CMK (cell line): Measurements from ENCODE around the gene ANP32E.
"Not testable (repeated sequence)": the region's sequence is repeated elsewhere in the genome, so short reads cannot be mapped to it uniquely, and the experiment has no call there.

Experiments
- DNase-seq: peaks from one replicate; pipeline ENCODE4 v3.0.0-alpha.2; 2010; ENCODE audit warnings: low read depth

Gene ANP32E

GRCh38 chr1:150212070-150212469 lies 23.8 kb downstream of the ANP32E start:
- no peak for DNase-seq

GRCh38 chr1:150210706-150211105 lies 25.2 kb downstream of the ANP32E start:
- no peak for DNase-seq

GRCh38 chr1:150210091-150210490 lies 25.8 kb downstream of the ANP32E start:
- no peak for DNase-seq

GRCh38 chr1:150208460-150208859 lies 27.5 kb downstream of the ANP32E start:
- DNase-seq: not testable (repeated sequence)

GRCh38 chr1:150207281-150207971 lies 28.5 kb downstream of the ANP32E start:
- no peak for DNase-seq

GRCh38 chr1:150196417-150196816 lies 39.5 kb downstream of the ANP32E start:
- no peak for DNase-seq

- no peak for DNase-seq
Observed at GRCh38 chr1:150194381-150195031, 41.4 kb downstream of the ANP32E start.

- DNase-seq: no peak
Observed at GRCh38 chr1:150192012-150192411, 43.9 kb downstream of the ANP32E start.

GRCh38 chr1:150187560-150187931 lies 48.4 kb downstream of the ANP32E start:
- DNase-seq: no peak

GRCh38 chr1:150186789-150187559 lies 48.9 kb downstream of the ANP32E start:
- DNase-seq: no peak

GRCh38 chr1:150186438-150186788 lies 49.5 kb downstream of the ANP32E start:
- not testable (repeated sequence) for DNase-seq

- no peak for DNase-seq
Observed at GRCh38 chr1:150185481-150185880, 50.4 kb downstream of the ANP32E start.

- DNase-seq: no peak
Observed at GRCh38 chr1:150183061-150183460, 52.9 kb downstream of the ANP32E start.

GRCh38 chr1:150182247-150182646 lies 53.7 kb downstream of the ANP32E start:
- no peak for DNase-seq

- DNase-seq: no peak
Observed at GRCh38 chr1:150180474-150180873, 55.4 kb downstream of the ANP32E start.

- no peak for DNase-seq
Observed at GRCh38 chr1:150179867-150180266, 56.0 kb downstream of the ANP32E start.

- DNase-seq: no peak
Observed at GRCh38 chr1:150178548-150178947, 57.4 kb downstream of the ANP32E start.

- no peak for DNase-seq
Observed at GRCh38 chr1:150176593-150176992, 59.3 kb downstream of the ANP32E start.

- no peak for DNase-seq
Observed at GRCh38 chr1:150173141-150173585, 62.7 kb downstream of the ANP32E start.

GRCh38 chr1:150171801-150172200 lies 64.1 kb downstream of the ANP32E start:
- no peak for DNase-seq

- DNase-seq: no peak
Observed at GRCh38 chr1:150168960-150169601, 66.8 kb downstream of the ANP32E start.
